ENCODE measurements around the gene CCDC88B. TPM values are rescaled to one million over a fixed set of nuclear protein-coding genes. Genes with fewer than 3 reads are reported as not detected.

CCDC88B gene
- total RNA-seq, 1 experiment from 2014 or later = 11.2 TPM

GRCh38 chr11:64372021-64372420 is 32.0 kb downstream of the CCDC88B start:
- Histone ChIP-seq H3K27me3 (ENCODE audit: insufficient read depth, low read length) (no peaks in the 10 kb centered on the region), H3T11ph (ENCODE audit: low read length) (no peak overlapping the region), H3K23ac (ENCODE audit: insufficient read length, low read depth, low read length) (no peak overlapping the region), H4K8ac (replicated peaks; ENCODE audit: insufficient read length, low read depth, low read length) (no peak overlapping the region), H2AFZ (ENCODE audit: low read length) (no peak overlapping the region), H3K4me2 (ENCODE audit: insufficient read depth, insufficient read length, low read length) (no peak overlapping the region), H4K91ac (ENCODE audit: insufficient read length, low read depth, low read length) (no peak overlapping the region), H2BK120ac (ENCODE audit: low read depth, low read length, poor library complexity, severe bottlenecking) (no peak overlapping the region), H3K79me2 (ENCODE audit: insufficient read depth, low read length) (no peaks in the 10 kb centered on the region), H2BK20ac (ENCODE audit: low read depth, low read length, poor library complexity, severe bottlenecking) (no peak overlapping the region), H3K27ac (ENCODE audit: insufficient read length, low read depth, low read length) (no peak overlapping the region), H3K4me1 (ENCODE audit: insufficient read depth, low read length) (no peaks in the 10 kb centered on the region; the same call in 1 of the 2 replicates), H2BK5ac (ENCODE audit: insufficient read length, low read length) (no peak overlapping the region), H2BK12ac (ENCODE audit: insufficient read length, low read depth, low read length) (no peak overlapping the region), H3K9ac (ENCODE audit: extremely low read depth, insufficient read length, low read length) (no peak overlapping the region), H2BK15ac (ENCODE audit: low read depth, low read length) (no peak overlapping the region), H3K56ac (ENCODE audit: insufficient read length, low read depth, low read length) (no peak overlapping the region), H3K4ac (ENCODE audit: low read depth, low read length) (no peak overlapping the region), H3K79me1 (ENCODE audit: insufficient read depth, low read depth, low read length, poor library complexity, severe bottlenecking) (no peaks in the 10 kb centered on the region), H2AK5ac (ENCODE audit: insufficient read length, low read length) (no peak overlapping the region), H3K14ac (ENCODE audit: insufficient read depth, low read length) (no peak overlapping the region), H3K18ac (ENCODE audit: insufficient read length, low read depth, low read length) (no peak overlapping the region), H4K20me1 (ENCODE audit: control insufficient read depth, insufficient read depth, insufficient read length) (no peaks in the 10 kb centered on the region), H3K23me2 (ENCODE audit: insufficient read length, low read depth, low read length, poor library complexity, severe bottlenecking) (no peaks in the 10 kb centered on the region), H3K9me3 (ENCODE audit: control insufficient read depth, low read depth, low read length) (no peaks in the 10 kb centered on the region), H4K5ac (ENCODE audit: insufficient read length, low read depth, low read length) (no peak overlapping the region)
- no peaks in the 10 kb centered on the region; a peak in 1 of 5 replicates for H3K9me3 Mint-ChIP-seq
- H3K27ac Mint-ChIP-seq = peak overlapping the region in 1 of 3 experiments; percentile 72; a peak in 1 of 7 replicates
- peaks cover 10 to 23% (median 16%) of the 10 kb centered on the region in 3 experiments for H3K36me3 Mint-ChIP-seq (ENCODE audit: insufficient read depth in 1 of 3, low read depth in 3 of 3)
- H3K4me3 Mint-ChIP-seq = no peak overlapping the region
- peaks cover 9 to 18% of the 10 kb centered on the region in 2 experiments for H3K4me1 Mint-ChIP-seq
- no CpG with 5 or more reads among the region's 6 CpGs for WGBS (ENCODE audit: extremely low coverage, insufficient read length, low lambda C conversion rate)
- no peaks in the 10 kb centered on the region for H3K27me3 Mint-ChIP-seq (ENCODE audit: low read depth)
- no peak for DNase-seq
- no peak for TF ChIP-seq CTCF (conservative IDR thresholded peaks at IDR 0.05)

Measured in H9 (cell line).